GM21528 (cell line): ENCODE data around the gene KIF1A.
"Not testable (repeated sequence)": the region's sequence is repeated elsewhere in the genome, so short reads cannot be mapped to it uniquely, and the experiment has no call there.

Experiments
- ATAC-seq: cut with Tn5 transposase; IDR thresholded peaks from one replicate; pipeline ENCODE4 v1.9.1; 2021; ENCODE audit warnings: mild to moderate bottlenecking, moderate library complexity; ENCODE audit not compliant: unreplicated experiment, low FRiP score

Gene KIF1A

GRCh38 chr2:240848900-240849680 is 29.1 kb upstream of the KIF1A start:
- ATAC-seq: no peak

- no peak for ATAC-seq
Measured at GRCh38 chr2:240847817-240848216, 27.8 kb upstream of the KIF1A start.

- no peak for ATAC-seq
Measured at GRCh38 chr2:240846873-240847595, 27.0 kb upstream of the KIF1A start.

- ATAC-seq: not testable (repeated sequence)
Measured at GRCh38 chr2:240846309-240846708, 26.3 kb upstream of the KIF1A start.

GRCh38 chr2:240840435-240841060 is 20.5 kb upstream of the KIF1A start:
- ATAC-seq: no peak

GRCh38 chr2:240839152-240840143 is 19.4 kb upstream of the KIF1A start:
- ATAC-seq: no peak

GRCh38 chr2:240837621-240838020 is 17.6 kb upstream of the KIF1A start:
- ATAC-seq: no peak

- ATAC-seq: no peak
Measured at GRCh38 chr2:240836781-240837467, 16.9 kb upstream of the KIF1A start.

- no peak for ATAC-seq
Measured at GRCh38 chr2:240835528-240835927, 15.5 kb upstream of the KIF1A start.

GRCh38 chr2:240834377-240834975 is 14.5 kb upstream of the KIF1A start:
- ATAC-seq: no peak

GRCh38 chr2:240833724-240834285 is 13.8 kb upstream of the KIF1A start:
- ATAC-seq: no peak

- no peak for ATAC-seq
Measured at GRCh38 chr2:240832921-240833494, 13.0 kb upstream of the KIF1A start.

- ATAC-seq: peak; percentile 80
Measured at GRCh38 chr2:240832205-240832727, 12.2 kb upstream of the KIF1A start.

GRCh38 chr2:240831594-240832204 is 11.7 kb upstream of the KIF1A start:
- ATAC-seq: no peak

GRCh38 chr2:240825476-240825875 is 5.5 kb upstream of the KIF1A start:
- no peak for ATAC-seq

GRCh38 chr2:240823449-240824336 is 3.7 kb upstream of the KIF1A start:
- ATAC-seq: no peak

GRCh38 chr2:240822280-240822847 is 2.3 kb upstream of the KIF1A start:
- ATAC-seq: no peak
